MM.1S (cell line): ENCODE data around the gene CCDC38.

ENCODE experiments used
- DNase-seq: peaks from one replicate; pipeline ENCODE4 v3.0.0-alpha.2; 2015
- H2AFZ ChIP-seq: fragments of 300-600 bp; sonication (generic); 2 replicates; pipeline ENCODE4 v1.6.0; 2016; ENCODE audit warnings: antibody characterized with exemption, low read length
- H3F3A ChIP-seq: fragments of 300-600 bp; sonication (generic); 2 replicates; pipeline ENCODE4 v1.6.1; 2016; ENCODE audit warnings: mild to moderate bottlenecking, antibody characterized with exemption, low read length, moderate library complexity, mixed read lengths; ENCODE audit not compliant: insufficient read depth
- H3K27ac ChIP-seq: fragments of 300-600 bp; sonication (generic); 2 replicates; pipeline ENCODE4 v1.5.1; 2016; ENCODE audit warnings: mild to moderate bottlenecking, low read length
- H3K27me3 ChIP-seq: fragments of 300-600 bp; sonication (generic); replicated peaks from 2 replicates; pipeline ENCODE4 v1.6.0; 2016; ENCODE audit warnings: low read length; ENCODE audit not compliant: insufficient read depth
- H3K36me3 ChIP-seq: fragments of 300-600 bp; sonication (generic); replicated peaks from 2 replicates; pipeline ENCODE4 v1.6.1; 2016; ENCODE audit warnings: mild to moderate bottlenecking, low read length, mixed read lengths; ENCODE audit not compliant: insufficient read depth
- H3K4me1 ChIP-seq: fragments of 300-600 bp; sonication (generic); 2 replicates; pipeline ENCODE4 v1.6.1; 2016; ENCODE audit warnings: low read length, mixed read lengths
- H3K4me2 ChIP-seq: fragments of 300-600 bp; sonication (generic); 2 replicates; pipeline ENCODE4 v1.6.0; 2016; ENCODE audit warnings: low read depth, low read length
- H3K4me3 ChIP-seq: fragments of 300-600 bp; sonication (generic); 2 replicates; pipeline ENCODE4 v1.5.1; 2016; ENCODE audit warnings: low read length, mixed read lengths
- H3K79me2 ChIP-seq: fragments of 300-600 bp; sonication (generic); 2 replicates; pipeline ENCODE4 v1.6.1; 2016; ENCODE audit warnings: mixed run types, low read length, mixed read lengths
- H3K9ac ChIP-seq: fragments of 300-600 bp; sonication (generic); 2 replicates; pipeline ENCODE4 v1.6.1; 2016; ENCODE audit warnings: low read length, mixed read lengths
- H3K9me2 ChIP-seq: fragments of 300-600 bp; sonication (generic); replicated peaks from 2 replicates; pipeline ENCODE4 v1.6.1; 2016; ENCODE audit warnings: mild to moderate bottlenecking, low read length, mixed read lengths; ENCODE audit not compliant: insufficient read depth
- H3K9me3 ChIP-seq: fragments of 300-600 bp; sonication (generic); replicated peaks from 2 replicates; pipeline ENCODE4 v1.6.1; 2016; ENCODE audit warnings: mild to moderate bottlenecking, low read length, mixed read lengths; ENCODE audit not compliant: insufficient read depth
- H4K20me1 ChIP-seq: fragments of 300-600 bp; sonication (generic); 2 replicates; pipeline ENCODE4 v1.6.1; 2016; ENCODE audit warnings: mild to moderate bottlenecking, low read length, moderate library complexity, mixed read lengths; ENCODE audit not compliant: insufficient read depth
- CTCF ChIP-seq: fragments of 300-600 bp; sonication (generic); IDR thresholded peaks from 2 replicates; pipeline ENCODE4 v1.5.1; 2016; ENCODE audit warnings: antibody characterized with exemption, low read length, mixed read lengths
- EZH2 ChIP-seq: fragments of 300-600 bp; sonication (generic); optimal IDR thresholded peaks from 2 replicates; pipeline ENCODE3; 2017; ENCODE audit warnings: low read depth, mild to moderate bottlenecking, antibody characterized with exemption, low read length, mixed read lengths
- EZH2phosphoT487 ChIP-seq: fragments of 300-600 bp; sonication (generic); IDR thresholded peaks from 2 replicates; pipeline ENCODE4 v1.6.1; 2018; ENCODE audit warnings: antibody characterized with exemption, low read length

CCDC38 gene

GRCh38 chr12:95982602-95983001 is 40.2 kb upstream of the CCDC38 start:
- no peak for DNase-seq
- no peak for TF ChIP-seq CTCF
- TF ChIP-seq EZH2phosphoT487, result no peak
- no peak for TF ChIP-seq EZH2
- Histone ChIP-seq H3K79me2 (no peaks in the 10 kb centered on the region), H3K27ac (no peak overlapping the region), H4K20me1 (no peaks in the 10 kb centered on the region), H3K4me3 (no peak overlapping the region), H3K27me3 (no peaks in the 10 kb centered on the region), H2AFZ (no peak overlapping the region), H3K9ac (no peak overlapping the region), H3K9me2 (no peaks in the 10 kb centered on the region), H3K4me1 (no peaks in the 10 kb centered on the region), H3K9me3 (no peaks in the 10 kb centered on the region), H3F3A (no peaks in the 10 kb centered on the region), H3K4me2 (no peak overlapping the region), H3K36me3 (no peaks in the 10 kb centered on the region)

- H3K4me1 ChIP-seq, result no peaks in the 10 kb centered on the region
- no peaks in the 10 kb centered on the region for H3K9me3 ChIP-seq
- DNase-seq, result no peak
- H3F3A ChIP-seq, result no peaks in the 10 kb centered on the region
- TF ChIP-seq EZH2 (no peak), CTCF (no peak), EZH2phosphoT487 (no peak)
- H3K4me2 ChIP-seq, result no peak overlapping the region
- H3K27me3 ChIP-seq, result no peaks in the 10 kb centered on the region
- no peaks in the 10 kb centered on the region for H3K9me2 ChIP-seq
- no peak overlapping the region for H2AFZ ChIP-seq
- H3K79me2 ChIP-seq, result no peaks in the 10 kb centered on the region
- H3K27ac ChIP-seq, result no peak overlapping the region
- H3K4me3 ChIP-seq, result no peak overlapping the region
- no peaks in the 10 kb centered on the region for H4K20me1 ChIP-seq
- no peaks in the 10 kb centered on the region for H3K36me3 ChIP-seq
- H3K9ac ChIP-seq, result no peak overlapping the region
These were observed 38.0 kb upstream of the CCDC38 start for GRCh38 chr12:95980437-95980836.

- no peak overlapping the region for H3K4me2 ChIP-seq
- H3K9me2 ChIP-seq, result no peaks in the 10 kb centered on the region
- H2AFZ ChIP-seq, result no peak overlapping the region
- peaks cover 4% of the 10 kb centered on the region; the same call in 1 of the 2 replicates for H3K4me1 ChIP-seq
- H3K9me3 ChIP-seq, result no peaks in the 10 kb centered on the region
- no peaks in the 10 kb centered on the region for H3K79me2 ChIP-seq
- no peak overlapping the region for H3K4me3 ChIP-seq
- TF ChIP-seq CTCF (no peak), EZH2phosphoT487 (no peak), EZH2 (no peak)
- no peak overlapping the region for H3K27ac ChIP-seq
- no peaks in the 10 kb centered on the region for H3K36me3 ChIP-seq
- no peak overlapping the region for H3K9ac ChIP-seq
- no peak for DNase-seq
- H4K20me1 ChIP-seq, result no peaks in the 10 kb centered on the region
- H3F3A ChIP-seq, result no peaks in the 10 kb centered on the region
- H3K27me3 ChIP-seq, result no peaks in the 10 kb centered on the region
These were observed 36.4 kb upstream of the CCDC38 start for GRCh38 chr12:95978774-95979173.
